ENCODE results near the gene DDX31.

DDX31 gene

GRCh38 chr9:132543960-132544359 is 125.8 kb downstream of the DDX31 start:
- no peak for DNase-seq

GRCh38 chr9:132543251-132543650 is 126.5 kb downstream of the DDX31 start:
- DNase-seq: no peak
